Measurements from ENCODE around the gene GCHFR. TPM values are rescaled to one million over a fixed set of nuclear protein-coding genes. Genes with fewer than 3 reads are reported as not detected.
A peak's percentile ranks its signal among the peaks of the same experiment; 100 is the strongest.

The GCHFR gene
- total RNA-seq, 1 donor from 2014 or later, result 12.4 TPM

DNA sequence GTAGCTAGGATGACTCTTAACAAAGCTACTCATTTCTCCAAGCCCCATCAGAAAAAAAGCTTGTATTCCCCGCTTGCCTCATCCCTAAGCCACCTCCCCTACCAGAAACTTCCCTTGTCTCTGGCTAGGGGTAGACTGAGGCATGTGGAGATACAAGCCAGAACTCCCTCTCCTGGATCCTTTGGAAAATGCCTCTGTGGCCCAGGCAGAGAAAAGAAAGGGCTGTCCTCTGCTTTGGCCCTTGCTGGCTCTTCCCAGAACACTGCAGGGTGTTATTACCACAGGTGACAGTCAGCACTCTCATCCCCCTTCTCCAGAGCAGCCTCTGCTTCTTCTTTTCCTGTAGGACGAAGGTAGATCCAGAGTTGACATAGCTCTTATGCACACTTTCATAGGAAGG is 24.0 kb upstream of the GCHFR start:
- DNase-seq (ENCODE audit: low read depth) (no peak), FAIRE-seq (no peak)
- Histone ChIP-seq H3K36me3 (ENCODE audit: control insufficient read depth, insufficient read depth, low read length) (peaks cover 26% of the 10 kb centered on the region), H3K4me3 (ENCODE audit: low read depth, low read length) (no peak overlapping the region), H3K27me3 (ENCODE audit: control insufficient read depth, insufficient read depth, low read length) (no peaks in the 10 kb centered on the region)
- TF ChIP-seq, protein P1, sequence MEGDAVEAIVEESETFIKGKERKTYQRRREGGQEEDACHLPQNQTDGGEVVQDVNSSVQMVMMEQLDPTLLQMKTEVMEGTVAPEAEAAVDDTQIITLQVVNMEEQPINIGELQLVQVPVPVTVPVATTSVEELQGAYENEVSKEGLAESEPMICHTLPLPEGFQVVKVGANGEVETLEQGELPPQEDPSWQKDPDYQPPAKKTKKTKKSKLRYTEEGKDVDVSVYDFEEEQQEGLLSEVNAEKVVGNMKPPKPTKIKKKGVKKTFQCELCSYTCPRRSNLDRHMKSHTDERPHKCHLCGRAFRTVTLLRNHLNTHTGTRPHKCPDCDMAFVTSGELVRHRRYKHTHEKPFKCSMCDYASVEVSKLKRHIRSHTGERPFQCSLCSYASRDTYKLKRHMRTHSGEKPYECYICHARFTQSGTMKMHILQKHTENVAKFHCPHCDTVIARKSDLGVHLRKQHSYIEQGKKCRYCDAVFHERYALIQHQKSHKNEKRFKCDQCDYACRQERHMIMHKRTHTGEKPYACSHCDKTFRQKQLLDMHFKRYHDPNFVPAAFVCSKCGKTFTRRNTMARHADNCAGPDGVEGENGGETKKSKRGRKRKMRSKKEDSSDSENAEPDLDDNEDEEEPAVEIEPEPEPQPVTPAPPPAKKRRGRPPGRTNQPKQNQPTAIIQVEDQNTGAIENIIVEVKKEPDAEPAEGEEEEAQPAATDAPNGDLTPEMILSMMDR (IDR thresholded peaks at IDR 0.05; ENCODE audit: insufficient read depth, low read length, severe bottlenecking), result no peak

DNA sequence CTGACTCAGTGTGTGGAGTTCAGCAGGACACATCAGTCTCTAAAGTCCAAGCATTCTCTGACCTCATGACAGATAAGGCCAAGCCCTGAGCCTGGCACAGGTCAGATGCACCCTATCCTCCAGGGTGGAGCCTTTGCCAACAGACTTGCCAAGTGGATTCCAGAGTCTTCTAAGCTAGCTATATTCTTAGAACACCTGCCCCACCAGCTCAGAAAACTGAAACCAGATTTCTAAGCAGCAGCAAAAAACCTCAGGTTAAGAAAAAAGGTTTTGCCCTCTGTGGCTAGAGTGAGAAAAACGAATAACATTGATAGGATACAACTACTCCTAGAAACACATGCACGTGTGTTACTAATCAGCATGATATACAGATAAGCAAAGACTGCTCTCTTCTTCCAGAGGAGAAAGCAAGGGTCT is 20.4 kb upstream of the GCHFR start:
- no peaks in the 10 kb centered on the region for H3K27me3 ChIP-seq (ENCODE audit: control insufficient read depth, insufficient read depth, low read length)
- TF ChIP-seq, protein P1 (IDR thresholded peaks at IDR 0.05; ENCODE audit: insufficient read depth, low read length, severe bottlenecking), result no peak
- peaks cover 21% of the 10 kb centered on the region for H3K36me3 ChIP-seq (ENCODE audit: control insufficient read depth, insufficient read depth, low read length)
- DNase-seq (ENCODE audit: low read depth) (no peak), FAIRE-seq (no peak)
- no peak overlapping the region for H3K4me3 ChIP-seq (ENCODE audit: low read depth, low read length)

DNA sequence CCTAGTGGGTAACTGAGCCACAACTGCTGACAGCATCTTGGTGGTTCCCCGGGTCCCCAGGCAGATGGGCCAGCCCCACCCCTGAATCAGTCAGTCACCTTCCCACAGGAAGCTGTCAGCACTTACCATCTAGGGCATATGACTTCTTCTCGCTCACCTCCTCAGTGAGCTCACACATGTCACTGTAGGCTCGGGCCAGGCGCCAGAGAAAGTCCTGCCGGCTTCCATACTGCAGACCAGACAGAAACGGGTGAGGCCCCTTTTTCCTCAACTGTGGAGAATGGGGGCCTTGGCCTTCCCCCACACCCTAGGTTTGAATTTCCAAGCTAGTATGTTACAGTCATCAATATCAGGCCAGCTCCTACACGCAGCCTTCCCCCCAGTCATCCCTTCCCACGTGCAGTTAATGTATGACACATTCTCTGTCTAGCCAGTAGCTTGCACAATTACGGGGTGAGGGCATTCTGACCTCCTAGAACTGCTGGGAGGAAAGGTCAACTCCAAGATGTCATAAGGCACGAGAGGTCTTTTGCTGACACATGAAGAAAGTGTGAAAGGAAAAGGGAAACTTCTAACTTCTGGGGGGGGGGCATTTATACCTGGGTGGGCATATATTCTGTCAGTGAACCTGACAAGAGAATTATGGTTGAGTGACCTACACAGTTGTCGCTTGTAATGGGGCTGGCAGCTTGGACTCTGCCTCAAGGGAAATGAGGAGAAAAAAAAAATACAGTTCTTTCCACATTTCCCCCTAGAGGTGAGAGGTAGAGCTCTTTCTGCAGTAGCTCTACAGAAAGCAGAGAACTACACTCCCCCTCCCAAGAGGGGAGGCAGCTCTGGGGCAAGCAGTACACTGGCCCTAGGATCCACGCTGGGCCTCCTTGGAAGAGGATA is 19.7 kb upstream of the GCHFR start:
- TF ChIP-seq, protein P1 (IDR thresholded peaks at IDR 0.05; ENCODE audit: insufficient read depth, low read length, severe bottlenecking), result peak; percentile 4
- FAIRE-seq (no peak), DNase-seq (ENCODE audit: low read depth) (peak; percentile 93)
- Histone ChIP-seq H3K27me3 (ENCODE audit: control insufficient read depth, insufficient read depth, low read length) (no peaks in the 10 kb centered on the region), H3K4me3 (ENCODE audit: low read depth, low read length) (no peak overlapping the region), H3K36me3 (ENCODE audit: control insufficient read depth, insufficient read depth, low read length) (peaks cover 21% of the 10 kb centered on the region)

- peaks cover 17% of the 10 kb centered on the region for H3K36me3 ChIP-seq (ENCODE audit: control insufficient read depth, insufficient read depth, low read length)
Observed at GRCh38 chr15:40744815-40745152, 19.1 kb upstream of the GCHFR start.

GRCh38 chr15:40746916-40747418 is 16.9 kb upstream of the GCHFR start:
- no peaks in the 10 kb centered on the region for H3K27me3 ChIP-seq (ENCODE audit: control insufficient read depth, insufficient read depth, low read length)
- H3K4me3 ChIP-seq (ENCODE audit: low read depth, low read length), result no peak overlapping the region
- H3K36me3 ChIP-seq (ENCODE audit: control insufficient read depth, insufficient read depth, low read length), result peaks cover 20% of the 10 kb centered on the region
- TF ChIP-seq, protein P1 (IDR thresholded peaks at IDR 0.05; ENCODE audit: insufficient read depth, low read length, severe bottlenecking), result no peak
- FAIRE-seq (no peak), DNase-seq (ENCODE audit: low read depth) (no peak)

More at GRCh38 chr15:40744815-40745152, 19.1 kb upstream of the GCHFR start:
- DNase-seq (ENCODE audit: low read depth), result no peak
- Histone ChIP-seq H3K4me3 (ENCODE audit: low read depth, low read length) (no peak overlapping the region), H3K27me3 (ENCODE audit: control insufficient read depth, insufficient read depth, low read length) (no peaks in the 10 kb centered on the region)
- TF ChIP-seq, protein P1 (IDR thresholded peaks at IDR 0.05; ENCODE audit: insufficient read depth, low read length, severe bottlenecking), result no peak
- FAIRE-seq, result no peak
